Natural killer cell (primary cell): ENCODE results near the gene FAM24A. TPM values are rescaled to one million over a fixed set of nuclear protein-coding genes. Genes with fewer than 3 reads are reported as not detected.
"Not testable (repeated sequence)": the region's sequence is repeated elsewhere in the genome, so short reads cannot be mapped to it uniquely, and the experiment has no call there.

Experiments used
- ATAC-seq, 3 donors: fragments of 150-1000 bp in 2 of 3; fragments of 200-7000 bp in 1 of 3; cut with Tn5 transposase; 1 replicate in 1 of 3; 2 replicates in 2 of 3; pipeline ENCODE4 v1.10.0; 2021; ENCODE audit warnings: mild to moderate bottlenecking in 2 of 3, moderate library complexity in 2 of 3
- DNase-seq, 2 donors: peaks; one replicate each; pipeline versions ENCODE4 v3.0.0 to v3.0.0-alpha.2; 2013 to 2021; ENCODE audit warnings: mixed read lengths in 1 of 2
- H3K27ac ChIP-seq: one replicate; pipeline ENCODE4 v1.5.1; 2013; ENCODE audit warnings: mild to moderate bottlenecking, low read length
- H3K27me3 ChIP-seq: one replicate; pipeline ENCODE4 v1.6.1; 2013; ENCODE audit warnings: low read length; ENCODE audit not compliant: control insufficient read depth, insufficient read depth
- H3K36me3 ChIP-seq: one replicate; pipeline ENCODE4 v1.6.1; 2013; ENCODE audit warnings: low read length; ENCODE audit not compliant: control insufficient read depth, insufficient read depth
- H3K4me1 ChIP-seq: one replicate; pipeline ENCODE4 v1.6.1; 2013; ENCODE audit warnings: low read length; ENCODE audit not compliant: control insufficient read depth, insufficient read depth
- H3K4me3 ChIP-seq: one replicate; pipeline ENCODE4 v1.5.1; 2013; ENCODE audit warnings: low read length
- H3K9me3 ChIP-seq: one replicate; pipeline ENCODE4 v1.6.1; 2013; ENCODE audit warnings: low read length; ENCODE audit not compliant: control insufficient read depth, insufficient read depth
- H3K27ac Mint-ChIP-seq, 2 donors: one replicate each; pipeline ENCODE4 v1.8.0; 2022; ENCODE audit warnings: mild to moderate bottlenecking in 2 of 2, mixed read lengths in 2 of 2, moderate library complexity in 1 of 2
- H3K27me3 Mint-ChIP-seq, 2 donors: one replicate each; pipeline ENCODE4 v1.8.0; 2022; ENCODE audit warnings: low read depth in 2 of 2, mixed read lengths in 2 of 2
- H3K36me3 Mint-ChIP-seq: one replicate; pipeline ENCODE4 v1.8.0; 2022; ENCODE audit warnings: mixed read lengths
- H3K4me1 Mint-ChIP-seq, 2 donors: one replicate each; pipeline ENCODE4 v1.8.0; 2022; ENCODE audit warnings: mixed read lengths in 2 of 2
- H3K4me3 Mint-ChIP-seq: one replicate; pipeline ENCODE4 v1.8.0; 2022; ENCODE audit warnings: mild to moderate bottlenecking, moderate library complexity, mixed read lengths
- H3K9me3 Mint-ChIP-seq, 2 donors: one replicate each; pipeline ENCODE4 v1.8.0; 2022; ENCODE audit warnings: mixed read lengths in 2 of 2
- WGBS: methylation state at CpG from one replicate; pipeline ENCODE4 v1.1.7; 2013; ENCODE audit warnings: missing lambda C conversion rate; ENCODE audit not compliant: insufficient coverage; 5-methylcytosine and 5-hydroxymethylcytosine counted together
- intact Hi-C: fragments of 100-400 bp; cut with micrococcal nuclease; formaldehyde crosslinking; loops from one replicate; pipeline ENCODE4 v1.14.2; 2022
- total RNA-seq, 4 donors: library from RNA; stranded (reverse); fragments of 120-200 nt in 1 of 4; gene quantifications; one replicate each; pipeline versions ENCODE4 v1.2.3 to v1.2.4, GENCODE V29; 2013 to 2022
- TF ChIP-seq, protein P1 (sequence below): fragments of 200-600 bp; IDR thresholded peaks from one replicate; pipeline ENCODE4 v1.8.0; 2022; ENCODE audit warnings: antibody characterized with exemption

The FAM24A gene
- total RNA-seq, 3 donors from 2014 or later (not counting 1 experiment from before 2014, with no cell fraction given): not detected

DNA sequence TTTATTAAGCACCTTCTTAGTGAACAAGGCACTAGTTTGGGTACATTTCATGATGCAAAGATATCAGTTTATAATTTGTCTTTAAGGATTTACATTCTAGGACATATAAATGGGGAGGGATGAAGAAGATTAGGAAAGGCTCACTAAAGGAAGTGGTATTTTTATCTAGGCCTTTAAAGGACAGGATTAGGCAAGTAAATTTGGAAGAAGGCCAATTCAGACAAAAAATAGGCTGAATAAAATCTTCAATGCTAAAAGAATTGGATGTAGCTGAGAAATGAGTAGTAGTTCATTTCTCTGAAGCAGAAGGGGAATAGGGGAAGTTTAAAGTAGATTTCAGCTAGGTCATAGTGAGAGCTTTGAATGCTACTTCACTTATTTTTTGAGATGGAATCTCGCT lies 26.2 kb upstream of the FAM24A start:
- H3K4me1 Mint-ChIP-seq: peaks cover 14 to 15% of the 10 kb centered on the region in 2 donors

DNA sequence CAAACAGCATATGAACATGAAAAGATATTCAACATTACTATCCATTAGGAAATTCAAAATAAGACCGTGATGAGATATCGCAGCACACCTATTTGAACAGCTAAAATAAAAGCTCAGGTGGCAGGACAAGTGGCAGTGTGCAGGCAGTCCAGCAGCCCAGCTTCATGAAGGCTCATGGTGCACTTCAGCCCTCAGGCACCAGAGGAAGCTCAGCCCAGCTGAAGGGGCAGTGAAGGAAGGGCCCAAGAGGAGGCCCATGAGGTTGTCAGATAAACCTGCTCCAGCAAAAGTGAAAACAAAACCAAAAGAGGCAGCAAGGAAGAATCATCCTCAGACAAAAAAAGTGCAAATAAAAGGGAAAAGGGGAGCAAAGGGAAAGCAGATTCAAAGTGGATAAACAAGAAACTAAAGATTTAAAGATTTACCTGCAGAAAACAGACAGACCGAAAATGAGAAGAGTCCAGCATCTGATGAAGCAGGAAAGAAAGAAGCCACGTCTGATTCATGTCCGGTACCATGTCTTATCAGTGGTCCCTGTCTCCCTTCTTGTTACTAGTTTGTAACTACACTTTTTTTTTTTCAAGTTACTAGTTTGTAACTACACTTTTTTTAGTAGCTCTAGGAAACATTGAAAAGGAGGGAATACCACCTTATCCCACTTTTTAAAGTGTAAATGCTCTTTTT lies 16.0 kb upstream of the FAM24A start:
- TF ChIP-seq, protein P1, sequence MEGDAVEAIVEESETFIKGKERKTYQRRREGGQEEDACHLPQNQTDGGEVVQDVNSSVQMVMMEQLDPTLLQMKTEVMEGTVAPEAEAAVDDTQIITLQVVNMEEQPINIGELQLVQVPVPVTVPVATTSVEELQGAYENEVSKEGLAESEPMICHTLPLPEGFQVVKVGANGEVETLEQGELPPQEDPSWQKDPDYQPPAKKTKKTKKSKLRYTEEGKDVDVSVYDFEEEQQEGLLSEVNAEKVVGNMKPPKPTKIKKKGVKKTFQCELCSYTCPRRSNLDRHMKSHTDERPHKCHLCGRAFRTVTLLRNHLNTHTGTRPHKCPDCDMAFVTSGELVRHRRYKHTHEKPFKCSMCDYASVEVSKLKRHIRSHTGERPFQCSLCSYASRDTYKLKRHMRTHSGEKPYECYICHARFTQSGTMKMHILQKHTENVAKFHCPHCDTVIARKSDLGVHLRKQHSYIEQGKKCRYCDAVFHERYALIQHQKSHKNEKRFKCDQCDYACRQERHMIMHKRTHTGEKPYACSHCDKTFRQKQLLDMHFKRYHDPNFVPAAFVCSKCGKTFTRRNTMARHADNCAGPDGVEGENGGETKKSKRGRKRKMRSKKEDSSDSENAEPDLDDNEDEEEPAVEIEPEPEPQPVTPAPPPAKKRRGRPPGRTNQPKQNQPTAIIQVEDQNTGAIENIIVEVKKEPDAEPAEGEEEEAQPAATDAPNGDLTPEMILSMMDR: no peak
- ATAC-seq: no peak
- no peaks in the 10 kb centered on the region for H3K36me3 Mint-ChIP-seq
- H3K4me3 ChIP-seq: no peak overlapping the region
- no peaks in the 10 kb centered on the region for H3K36me3 ChIP-seq
- peaks cover 0 to 5% of the 10 kb centered on the region in 2 donors for H3K27me3 Mint-ChIP-seq
- no peaks in the 10 kb centered on the region for H3K4me1 ChIP-seq
- H3K9me3 ChIP-seq: no peaks in the 10 kb centered on the region
- H3K27me3 ChIP-seq: no peaks in the 10 kb centered on the region
- H3K9me3 Mint-ChIP-seq: no peaks in the 10 kb centered on the region
- 90% methylated on average over 5 of the region's 5 CpGs for WGBS
- H3K4me3 Mint-ChIP-seq: no peak overlapping the region
- no peak overlapping the region for H3K27ac Mint-ChIP-seq
- no peak for DNase-seq
- intact Hi-C loops: no loop called here
- H3K27ac ChIP-seq: no peak overlapping the region
- no peaks in the 10 kb centered on the region for H3K4me1 Mint-ChIP-seq

More for the DNA sequence above, 26.2 kb upstream of the FAM24A start:
- intact Hi-C loops: no loop called here
- H3K27ac Mint-ChIP-seq: no peak overlapping the region
- peaks cover 8% of the 10 kb centered on the region for H3K4me1 ChIP-seq
- no peaks in the 10 kb centered on the region for H3K36me3 Mint-ChIP-seq
- H3K27me3 ChIP-seq: no peaks in the 10 kb centered on the region
- TF ChIP-seq, protein P1: no peak
- H3K4me3 Mint-ChIP-seq: no peak overlapping the region
- H3K9me3 Mint-ChIP-seq: no peaks in the 10 kb centered on the region
- DNase-seq (no peak), ATAC-seq (no peak)
- H3K36me3 ChIP-seq: no peaks in the 10 kb centered on the region
- H3K4me3 ChIP-seq: no peak overlapping the region
- H3K27me3 Mint-ChIP-seq: no peaks in the 10 kb centered on the region
- WGBS: 86% methylated on average over 1 of the region's 1 CpG
- no peaks in the 10 kb centered on the region for H3K9me3 ChIP-seq
- H3K27ac ChIP-seq: no peak overlapping the region

DNA sequence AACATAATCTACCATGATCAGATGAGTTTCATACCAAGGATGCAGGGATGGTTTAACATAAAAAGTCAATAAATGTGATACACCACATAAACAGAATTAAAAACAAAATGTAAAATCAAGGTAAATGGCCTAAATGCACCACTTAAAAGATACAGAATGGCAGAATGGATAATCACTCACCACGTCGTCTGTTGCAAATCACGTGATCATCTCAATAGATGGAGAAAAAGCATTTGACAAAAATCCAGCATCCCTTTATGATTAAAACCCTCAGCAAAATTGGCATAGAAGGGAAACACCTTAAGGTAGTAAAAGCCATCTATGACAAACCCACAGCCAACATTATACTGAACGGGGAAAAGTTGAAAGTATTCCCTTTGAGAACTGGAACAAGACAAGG lies 6.5 kb upstream of the FAM24A start:
- ATAC-seq, H3K27ac ChIP-seq, H3K36me3 Mint-ChIP-seq, intact Hi-C loops, H3K36me3 ChIP-seq, H3K27me3 ChIP-seq, H3K4me3 ChIP-seq, H3K9me3 Mint-ChIP-seq, DNase-seq, H3K9me3 ChIP-seq, H3K4me3 Mint-ChIP-seq, H3K4me1 ChIP-seq, H3K4me1 Mint-ChIP-seq, H3K27ac Mint-ChIP-seq: not testable (repeated sequence)
- H3K27me3 Mint-ChIP-seq: peaks cover 24 to 62% of the 10 kb centered on the region in 2 donors
- WGBS: 75% methylated on average over 4 of the region's 4 CpGs

DNA sequence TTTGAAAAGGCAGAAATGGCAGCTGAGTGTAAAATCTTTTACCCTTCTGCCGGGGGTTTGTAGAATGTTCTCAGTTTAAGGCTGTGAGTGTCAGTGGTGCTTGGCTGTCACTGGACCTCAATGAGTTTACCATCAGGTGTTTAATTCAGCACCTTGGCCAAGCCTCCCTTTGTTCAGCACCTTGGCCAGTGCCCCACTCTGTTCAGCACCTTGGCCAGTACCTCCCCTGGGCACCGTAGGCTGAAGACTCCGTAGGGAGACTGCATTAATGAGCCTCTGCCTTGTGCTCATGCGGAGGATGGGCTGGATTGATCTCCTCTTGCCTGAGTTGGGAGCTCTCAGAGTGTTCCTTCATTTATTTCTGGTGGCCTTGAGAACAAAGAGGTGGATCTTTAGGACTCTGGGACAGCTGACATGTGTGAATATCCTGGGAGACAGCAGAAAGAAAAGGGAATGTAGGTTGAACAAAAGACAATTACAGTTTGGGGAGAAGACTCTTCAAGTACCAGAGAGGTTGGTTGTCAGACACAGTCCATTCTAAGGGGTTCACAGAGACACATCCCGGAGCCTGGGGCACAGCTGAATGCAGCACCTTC lies 1.6 kb downstream of the FAM24A start:
- Mint-ChIP-seq H3K4me1 (no peaks in the 10 kb centered on the region), H3K27me3 (peaks cover 8 to 16% of the 10 kb centered on the region in 2 donors), H3K9me3 (no peaks in the 10 kb centered on the region), H3K27ac (no peak overlapping the region), H3K4me3 (no peak overlapping the region), H3K36me3 (no peaks in the 10 kb centered on the region)
- Histone ChIP-seq H3K4me3 (no peak overlapping the region), H3K27me3 (no peaks in the 10 kb centered on the region), H3K9me3 (no peaks in the 10 kb centered on the region), H3K4me1 (no peaks in the 10 kb centered on the region), H3K27ac (no peak overlapping the region), H3K36me3 (no peaks in the 10 kb centered on the region)
- WGBS: 28% methylated on average over 5 of the region's 5 CpGs
- TF ChIP-seq, protein P1: no peak
- intact Hi-C loops: no loop called here
- DNase-seq: peak; percentile 26 to 66
- ATAC-seq: peak; percentile 72 to 84 (median 72)
